Naive B cell (primary cell): ENCODE data around the gene NCAM1. TPM values are rescaled to one million over a fixed set of nuclear protein-coding genes. Genes with fewer than 3 reads are reported as not detected.

Experiments
- ATAC-seq, 2 donors: fragments of 150-1000 bp; cut with Tn5 transposase; 2 replicates each; pipeline ENCODE4 v1.10.0; 2021; ENCODE audit warnings: low read depth in 2 of 2, mild to moderate bottlenecking in 2 of 2, moderate library complexity in 2 of 2
- DNase-seq: peaks from one replicate; pipeline ENCODE4 v3.0.0; 2022
- H3K27ac Mint-ChIP-seq, 6 donors: one replicate each; pipeline ENCODE4 v1.8.0; 2020 to 2022; ENCODE audit warnings: mild to moderate bottlenecking in 6 of 6, mixed read lengths in 6 of 6, moderate library complexity in 5 of 6, inconsistent platforms in 2 of 6
- H3K27me3 Mint-ChIP-seq, 3 donors: one replicate each; pipeline ENCODE4 v1.8.0; 2021 to 2022; ENCODE audit warnings: mixed read lengths in 3 of 3, mild to moderate bottlenecking in 1 of 3
- H3K36me3 Mint-ChIP-seq, 2 donors: one replicate each; pipeline ENCODE4 v1.8.0; 2020 to 2022; ENCODE audit warnings: mixed read lengths in 2 of 2, inconsistent platforms in 1 of 2, mild to moderate bottlenecking in 1 of 2
- H3K4me1 Mint-ChIP-seq, 3 donors: one replicate each; pipeline ENCODE4 v1.8.0; 2020 to 2022; ENCODE audit warnings: mixed read lengths in 3 of 3, inconsistent platforms in 1 of 3, mild to moderate bottlenecking in 1 of 3, moderate library complexity in 1 of 3
- H3K4me3 Mint-ChIP-seq, 8 donors: one replicate each; pipeline ENCODE4 v1.8.0; 2020 to 2022; ENCODE audit warnings: mild to moderate bottlenecking in 8 of 8, mixed read lengths in 8 of 8, moderate library complexity in 8 of 8, inconsistent platforms in 2 of 8
- H3K9me3 Mint-ChIP-seq, 7 donors: one replicate each; pipeline ENCODE4 v1.8.0; 2020 to 2022; ENCODE audit warnings: mixed read lengths in 7 of 7, mild to moderate bottlenecking in 5 of 7, inconsistent platforms in 2 of 7, moderate library complexity in 1 of 7
- polyA plus RNA-seq, 6 donors: library from polyadenylated mRNA; unstranded; fragments of 300-500 nt; fragmentation: Illumina TruSeq; gene quantifications; one replicate each; pipeline ENCODE4 v1.2.3, GENCODE V29; 2021; ENCODE audit warnings: low read depth in 6 of 6

Gene NCAM1
- polyA plus RNA-seq, 6 donors from 2014 or later, result 0.05 TPM; not detected in 5

DNA sequence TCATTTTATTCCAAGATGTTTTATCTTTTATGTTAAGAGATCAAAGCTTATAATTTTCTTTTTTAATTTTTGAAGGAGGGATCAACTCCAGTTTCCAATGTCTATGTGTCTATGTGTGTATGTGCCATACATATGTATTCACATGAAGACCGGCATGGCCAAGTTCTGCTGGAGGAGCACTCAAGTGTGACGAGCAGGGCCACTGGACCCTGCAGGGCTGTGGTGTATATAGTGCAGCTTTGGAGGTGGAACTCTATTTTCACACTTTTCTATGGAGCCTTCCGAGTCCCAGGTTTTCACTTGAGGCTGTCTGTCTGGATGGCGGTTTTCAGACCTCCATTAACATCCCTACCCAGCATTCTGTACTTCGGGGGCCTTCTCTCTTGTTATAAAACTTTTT is 316.7 kb downstream of the NCAM1 start:
- peaks cover 0 to 5% of the 10 kb centered on the region in 2 donors for H3K36me3 Mint-ChIP-seq

DNA sequence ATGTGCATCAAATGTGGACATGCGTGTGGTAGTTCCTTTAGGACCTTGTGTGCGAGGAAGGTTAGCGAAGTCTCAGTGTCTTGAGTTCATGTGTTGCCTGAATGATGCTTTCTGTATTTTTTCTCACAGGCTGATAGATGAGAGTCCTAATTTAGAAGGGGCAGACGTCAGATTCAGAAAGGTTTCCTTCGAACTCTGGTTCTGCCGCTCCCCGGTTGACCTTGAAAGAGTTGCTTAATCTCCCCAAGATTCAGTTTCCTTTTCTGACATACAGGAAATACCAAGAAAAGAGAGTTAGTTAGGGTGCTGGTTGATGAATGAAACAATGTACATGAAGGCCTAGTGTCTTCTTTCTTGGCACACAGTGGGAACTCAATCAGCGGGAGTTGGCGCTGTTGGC is 317.3 kb downstream of the NCAM1 start:
- Mint-ChIP-seq H3K9me3 (no peaks in the 10 kb centered on the region), H3K4me1 (no peaks in the 10 kb centered on the region), H3K27ac (peak overlapping the region in 2 of 6 donors; percentile 23 to 57), H3K27me3 (no peaks in the 10 kb centered on the region), H3K36me3 (peaks cover 0 to 5% of the 10 kb centered on the region in 2 donors), H3K4me3 (no peak overlapping the region)
- DNase-seq (no peak), ATAC-seq (no peak)

More for the DNA sequence above, 316.7 kb downstream of the NCAM1 start:
- H3K4me3 Mint-ChIP-seq, result no peak overlapping the region
- DNase-seq (no peak), ATAC-seq (no peak)
- H3K27me3 Mint-ChIP-seq, result no peaks in the 10 kb centered on the region
- no peak overlapping the region for H3K27ac Mint-ChIP-seq
- no peaks in the 10 kb centered on the region for H3K4me1 Mint-ChIP-seq
- no peaks in the 10 kb centered on the region for H3K9me3 Mint-ChIP-seq

DNA sequence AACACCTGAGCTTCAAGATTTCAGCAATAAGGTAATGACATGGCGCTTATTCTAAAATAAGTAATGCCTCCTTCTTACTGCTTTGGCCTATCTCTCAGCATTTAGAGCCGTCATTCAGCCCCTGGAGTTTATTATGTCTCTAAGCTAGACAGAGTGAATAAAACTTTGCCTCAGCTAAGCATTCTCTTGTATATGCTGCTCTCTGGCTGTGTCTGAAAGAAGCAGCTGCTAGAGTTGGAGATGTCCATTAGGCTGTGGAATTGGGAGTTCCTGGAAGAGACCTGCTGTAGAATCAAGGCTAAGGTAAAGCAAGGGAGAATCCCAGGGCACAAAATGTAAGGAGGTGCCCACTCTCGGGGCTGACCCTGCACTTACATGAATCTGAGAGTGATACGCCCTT is 317.7 kb downstream of the NCAM1 start:
- Mint-ChIP-seq H3K9me3 (no peaks in the 10 kb centered on the region), H3K4me1 (no peaks in the 10 kb centered on the region), H3K36me3 (peaks cover 0 to 5% of the 10 kb centered on the region in 2 donors), H3K4me3 (no peak overlapping the region), H3K27ac (no peak overlapping the region), H3K27me3 (no peaks in the 10 kb centered on the region)
- DNase-seq (no peak), ATAC-seq (no peak)

DNA sequence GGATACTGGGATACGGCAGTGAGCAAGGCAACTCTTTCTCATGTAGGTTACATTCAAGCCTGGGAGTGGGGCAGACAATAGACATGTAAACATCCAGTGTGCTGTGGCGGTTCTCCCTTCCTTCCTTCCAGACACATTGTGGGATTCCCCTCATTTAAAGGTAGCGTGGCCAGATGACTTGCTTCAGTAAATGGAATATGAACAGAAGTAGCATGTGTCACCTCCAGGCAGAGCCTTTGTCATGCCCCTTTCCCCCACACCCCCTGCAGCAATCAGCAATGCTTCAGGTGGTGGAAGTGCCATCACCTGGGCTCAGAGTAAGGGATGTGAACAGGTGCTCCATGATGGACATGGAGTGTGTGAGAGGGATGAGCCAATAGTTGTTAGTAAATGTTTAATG is 318.4 kb downstream of the NCAM1 start:
- H3K27me3 Mint-ChIP-seq, result no peaks in the 10 kb centered on the region
- H3K4me3 Mint-ChIP-seq, result no peak overlapping the region
- peak overlapping the region in 1 of 6 donors; percentile 2 for H3K27ac Mint-ChIP-seq
- H3K4me1 Mint-ChIP-seq, result no peaks in the 10 kb centered on the region
- DNase-seq, result no peak
- no peak for ATAC-seq
- no peaks in the 10 kb centered on the region for H3K9me3 Mint-ChIP-seq
- H3K36me3 Mint-ChIP-seq, result peaks cover 0 to 5% of the 10 kb centered on the region in 2 donors

DNA sequence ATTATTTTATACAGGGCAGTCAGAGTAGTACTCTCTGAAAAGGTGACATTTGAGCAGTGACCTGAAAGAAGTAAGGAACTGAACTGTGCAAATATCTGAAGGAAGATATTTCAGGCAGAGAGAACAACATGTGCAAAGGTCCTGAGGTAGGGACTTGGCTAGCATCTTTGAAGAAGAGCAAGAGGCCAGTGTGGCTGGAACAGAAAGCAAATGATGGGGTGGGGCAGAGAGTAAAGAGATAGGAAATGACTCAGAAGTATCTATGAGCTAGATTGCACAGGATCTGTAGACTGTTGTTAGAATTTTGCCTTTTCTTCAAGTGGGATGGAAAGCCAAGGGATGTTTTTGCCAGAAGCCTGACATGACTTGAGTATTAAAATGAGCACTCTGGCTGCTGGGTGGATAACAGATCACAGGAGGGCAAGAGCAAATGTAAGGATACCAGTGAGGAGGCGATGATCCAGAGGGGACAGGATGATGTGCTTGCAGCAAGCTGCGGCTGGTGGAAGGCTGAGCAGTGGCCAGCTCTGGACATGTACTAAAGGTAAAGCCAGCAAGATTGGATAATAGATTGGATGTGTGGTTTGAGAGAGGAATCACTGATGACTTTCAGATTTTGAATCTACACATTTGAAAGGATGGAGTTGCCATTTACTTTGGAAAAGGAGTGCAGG is 320.0 kb downstream of the NCAM1 start:
- no peak for ATAC-seq
- peaks cover 0 to 5% of the 10 kb centered on the region in 2 donors for H3K36me3 Mint-ChIP-seq
- no peak overlapping the region for H3K4me3 Mint-ChIP-seq

DNA sequence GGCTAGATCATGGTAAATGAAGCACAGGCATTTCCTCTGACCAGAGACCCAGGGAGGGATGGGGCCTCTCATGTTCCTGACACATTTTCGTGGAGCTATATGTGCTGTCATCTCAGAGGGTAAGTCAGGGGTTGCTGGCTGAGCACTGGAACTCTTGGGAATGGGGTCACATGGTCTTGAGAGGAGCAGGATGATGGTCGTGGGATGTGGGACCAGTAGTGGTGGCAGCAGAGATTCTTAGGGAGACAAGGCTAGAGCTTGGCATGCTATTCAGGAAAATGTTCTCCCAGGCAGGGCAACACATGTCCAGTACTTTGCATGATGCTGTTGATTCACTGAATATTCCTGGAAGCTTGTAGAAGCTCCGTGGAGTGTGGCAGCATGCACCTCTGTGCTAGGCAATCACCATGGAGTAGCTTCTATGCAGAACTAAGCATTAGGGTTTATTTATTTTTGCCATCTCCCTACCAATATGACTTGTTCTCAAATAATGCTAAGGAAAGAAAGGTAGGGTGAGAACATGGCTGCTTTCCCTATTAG is 321.7 kb downstream of the NCAM1 start:
- ATAC-seq, result no peak
- H3K4me1 Mint-ChIP-seq, result no peaks in the 10 kb centered on the region
- no peak overlapping the region for H3K27ac Mint-ChIP-seq
- H3K27me3 Mint-ChIP-seq, result peaks cover 0 to 5% (median 0%) of the 10 kb centered on the region in 3 donors
- no peak overlapping the region for H3K4me3 Mint-ChIP-seq
- no peak for DNase-seq
- H3K9me3 Mint-ChIP-seq, result no peaks in the 10 kb centered on the region
- H3K36me3 Mint-ChIP-seq, result peaks cover 0 to 5% of the 10 kb centered on the region in 2 donors

More for the DNA sequence above, 320.0 kb downstream of the NCAM1 start:
- DNase-seq, result no peak
- Mint-ChIP-seq H3K27me3 (no peaks in the 10 kb centered on the region), H3K27ac (no peak overlapping the region), H3K4me1 (no peaks in the 10 kb centered on the region), H3K9me3 (no peaks in the 10 kb centered on the region)

DNA sequence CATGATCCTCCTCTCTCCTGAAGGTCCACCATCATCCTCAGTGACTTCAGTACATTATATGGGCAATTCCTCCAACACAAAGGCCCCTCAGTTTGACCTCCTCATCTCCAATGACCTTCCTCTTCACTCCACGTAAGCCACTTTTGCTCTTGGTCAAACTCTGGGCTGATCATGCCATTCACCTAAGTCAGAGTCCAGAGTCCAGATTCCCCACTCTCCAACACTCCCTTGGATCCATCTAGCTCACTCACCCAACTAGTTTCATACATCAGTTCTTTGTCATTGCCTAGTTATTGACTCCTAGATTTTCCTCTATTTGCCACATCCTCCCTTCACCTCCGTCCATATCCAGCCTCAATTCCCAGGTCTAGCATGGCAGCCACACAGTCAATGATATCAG is 322.7 kb downstream of the NCAM1 start:
- DNase-seq, result no peak
- ATAC-seq, result no peak
- Mint-ChIP-seq H3K27ac (no peak overlapping the region), H3K9me3 (no peaks in the 10 kb centered on the region), H3K4me1 (no peaks in the 10 kb centered on the region), H3K4me3 (no peak overlapping the region), H3K27me3 (peaks cover 0 to 5% (median 0%) of the 10 kb centered on the region in 3 donors), H3K36me3 (no peaks in the 10 kb centered on the region)

DNA sequence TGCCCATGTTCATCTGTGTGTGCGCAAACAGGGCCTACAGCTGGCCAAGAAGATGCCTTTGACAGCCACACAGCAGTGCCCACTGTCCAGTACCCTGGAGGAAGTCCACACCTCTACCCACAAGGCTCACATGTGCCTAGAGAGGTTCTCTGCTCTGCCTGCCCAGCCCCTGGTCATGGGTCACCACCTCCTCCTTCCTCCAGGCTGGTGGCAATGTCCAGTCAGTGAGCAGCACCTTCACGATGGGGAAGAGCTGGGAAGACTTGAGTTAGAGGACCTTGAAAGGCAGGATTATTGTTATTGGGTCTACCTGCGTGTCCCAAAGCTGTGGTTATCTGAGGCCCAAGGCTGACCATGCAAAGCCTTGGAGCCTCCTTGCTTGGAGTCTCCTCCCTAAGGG is 324.8 kb downstream of the NCAM1 start:
- Mint-ChIP-seq H3K4me3 (no peak overlapping the region), H3K27me3 (peaks cover 0 to 5% (median 3%) of the 10 kb centered on the region in 3 donors), H3K9me3 (no peaks in the 10 kb centered on the region), H3K27ac (no peak overlapping the region), H3K36me3 (no peaks in the 10 kb centered on the region), H3K4me1 (peaks cover 0 to 6% (median 3%) of the 10 kb centered on the region in 3 donors)
- DNase-seq (no peak), ATAC-seq (no peak)

DNA sequence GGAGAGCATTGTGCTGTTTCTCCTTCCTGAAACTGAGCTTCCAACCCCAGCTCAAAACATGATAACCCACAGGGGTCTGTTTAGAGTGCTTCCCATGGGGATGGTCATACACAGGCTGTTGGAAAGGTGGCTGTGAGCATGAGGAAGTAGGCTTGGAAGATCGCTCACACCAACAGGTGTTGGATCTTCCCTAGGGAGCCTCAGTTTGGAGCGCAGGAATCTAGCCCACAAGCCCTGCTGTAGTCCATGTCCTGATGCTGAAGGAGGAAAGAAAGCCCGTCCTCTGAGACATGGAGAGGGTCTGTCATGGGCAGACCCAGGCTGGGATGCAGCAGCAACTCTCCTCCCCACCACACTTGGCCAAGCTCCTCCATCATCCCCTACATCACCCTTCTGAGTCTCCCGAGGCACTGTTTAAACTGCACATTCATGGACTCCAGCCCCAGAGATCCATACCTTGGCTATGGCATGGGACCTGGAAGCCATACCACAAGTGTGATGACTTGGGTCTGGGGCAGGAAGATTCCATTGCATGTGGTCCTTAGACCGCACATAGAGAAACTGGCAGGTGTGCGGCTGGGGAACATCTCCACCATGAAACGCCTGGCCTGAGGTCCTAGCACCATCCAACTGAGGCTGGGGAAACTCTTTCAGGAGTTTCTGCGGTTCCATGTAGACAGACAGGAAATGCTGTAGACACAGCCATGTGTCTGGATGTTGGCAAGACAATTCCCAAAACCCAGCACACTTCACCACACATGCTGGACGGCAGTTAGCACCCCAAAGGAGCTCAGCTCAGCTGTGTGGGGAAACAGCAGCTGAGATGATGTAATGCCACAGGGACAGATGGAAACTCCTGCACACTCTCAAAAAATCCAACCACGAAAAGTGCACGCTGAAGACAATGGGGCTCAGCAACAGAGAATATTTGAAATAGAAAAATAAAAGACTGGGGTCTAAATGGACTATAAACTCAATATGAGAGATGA is 325.6 kb downstream of the NCAM1 start:
- DNase-seq (no peak), ATAC-seq (no peak)
- H3K27me3 Mint-ChIP-seq, result peaks cover 0 to 5% (median 3%) of the 10 kb centered on the region in 3 donors
- peaks cover 0 to 6% (median 3%) of the 10 kb centered on the region in 3 donors for H3K4me1 Mint-ChIP-seq
- H3K9me3 Mint-ChIP-seq, result no peaks in the 10 kb centered on the region
- no peaks in the 10 kb centered on the region for H3K36me3 Mint-ChIP-seq
- H3K4me3 Mint-ChIP-seq, result no peak overlapping the region
- H3K27ac Mint-ChIP-seq, result no peak overlapping the region

DNA sequence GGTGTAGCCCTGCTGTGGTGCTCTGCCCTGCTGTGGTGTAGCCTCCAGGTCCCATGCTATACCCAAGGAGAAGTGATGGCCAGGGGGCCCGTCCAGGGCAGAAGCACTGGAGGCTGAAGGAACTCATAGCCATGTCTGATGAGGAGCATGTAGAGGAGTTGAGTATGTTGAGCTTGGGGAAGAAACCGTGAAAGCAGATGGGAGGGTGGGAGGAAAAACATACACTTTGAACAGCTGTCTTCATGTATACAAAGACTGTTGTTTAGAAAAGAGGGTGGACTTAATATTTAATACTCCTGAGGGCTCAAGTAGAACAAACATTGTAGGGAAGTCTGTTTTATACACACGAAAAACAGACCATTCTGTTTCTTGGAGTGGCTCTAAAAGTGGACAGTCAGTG is 326.6 kb downstream of the NCAM1 start:
- Mint-ChIP-seq H3K27me3 (peaks cover 3 to 11% (median 4%) of the 10 kb centered on the region in 3 donors), H3K4me3 (no peak overlapping the region), H3K27ac (peak overlapping the region in 2 of 6 donors; percentile 16 to 18), H3K4me1 (peaks cover 0 to 6% (median 3%) of the 10 kb centered on the region in 3 donors), H3K36me3 (no peaks in the 10 kb centered on the region), H3K9me3 (no peaks in the 10 kb centered on the region)
- ATAC-seq (no peak), DNase-seq (no peak)

DNA sequence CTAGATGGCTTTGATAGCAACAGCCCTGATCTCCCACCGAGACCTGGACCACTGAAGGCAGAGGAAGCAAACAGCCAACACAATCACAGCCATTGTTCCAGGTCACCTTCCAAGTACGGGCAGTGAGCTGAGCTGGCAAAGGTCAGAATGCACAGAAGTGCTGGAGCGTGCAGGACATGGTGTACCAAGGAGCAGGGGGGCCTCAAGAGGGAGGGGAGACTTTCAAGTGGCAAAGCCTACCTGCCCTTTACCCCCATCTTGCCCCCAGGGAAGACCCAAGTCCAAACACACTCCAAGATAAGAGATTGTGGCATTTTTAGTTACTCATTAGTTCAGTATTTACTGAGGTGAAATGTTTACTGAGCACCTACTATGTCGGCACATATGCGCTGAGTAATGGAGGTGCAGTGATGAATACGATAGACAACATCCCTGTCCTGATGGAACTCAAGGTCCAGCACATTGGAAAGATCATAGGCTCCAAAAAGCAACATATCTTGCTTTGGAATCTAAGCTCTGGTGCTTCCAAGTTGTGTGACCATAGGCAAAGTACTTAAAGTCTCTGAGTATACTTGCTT is 327.2 kb downstream of the NCAM1 start:
- H3K27ac Mint-ChIP-seq, result peak overlapping the region in 1 of 6 donors; percentile 16
- H3K27me3 Mint-ChIP-seq, result peaks cover 3 to 13% (median 9%) of the 10 kb centered on the region in 3 donors
- no peak overlapping the region for H3K4me3 Mint-ChIP-seq
- no peak for ATAC-seq
- peaks cover 0 to 6% (median 3%) of the 10 kb centered on the region in 3 donors for H3K4me1 Mint-ChIP-seq
- no peak for DNase-seq
- no peaks in the 10 kb centered on the region for H3K36me3 Mint-ChIP-seq
- no peaks in the 10 kb centered on the region for H3K9me3 Mint-ChIP-seq

DNA sequence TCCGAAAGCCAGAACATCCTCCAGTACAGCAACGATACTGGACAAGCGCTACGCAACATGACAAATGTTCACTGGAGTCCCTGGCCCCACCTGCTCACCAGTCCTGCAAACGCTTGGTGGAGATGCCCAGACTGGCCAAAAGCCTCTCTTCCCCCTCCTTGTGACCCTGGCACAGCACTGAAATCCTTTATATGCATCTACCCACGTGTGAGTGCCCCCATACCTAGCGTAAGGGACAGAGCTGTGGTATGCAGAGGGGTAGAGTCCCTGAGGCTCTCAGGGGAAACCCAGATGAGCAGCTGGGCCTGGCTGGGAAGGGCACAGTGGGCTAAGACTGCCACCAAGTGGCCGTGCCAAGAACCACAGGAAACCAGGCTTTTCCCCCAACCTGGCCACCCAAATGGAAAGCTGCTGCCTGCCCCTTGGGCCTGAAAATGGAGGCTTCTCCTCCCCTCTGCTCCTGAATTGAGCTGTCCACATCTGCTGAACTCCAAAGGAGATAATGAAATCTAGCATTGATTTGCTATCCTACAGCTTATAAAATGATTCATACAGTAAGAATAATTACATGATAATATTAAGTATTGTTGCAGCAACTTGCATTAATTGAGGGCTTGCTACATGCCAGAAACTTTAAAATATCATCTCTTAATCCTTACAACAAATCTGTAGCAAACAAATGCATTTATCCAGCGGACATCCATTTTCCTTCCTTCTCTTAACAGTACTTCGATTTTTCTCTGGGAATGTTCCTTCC is 328.4 kb downstream of the NCAM1 start:
- Mint-ChIP-seq H3K4me3 (no peak overlapping the region), H3K27me3 (peaks cover 8 to 23% (median 22%) of the 10 kb centered on the region in 3 donors), H3K9me3 (no peaks in the 10 kb centered on the region)

More for the DNA sequence above, 328.4 kb downstream of the NCAM1 start:
- H3K27ac Mint-ChIP-seq, result no peak overlapping the region
- peak; percentile 67 for DNase-seq
- peaks cover 0 to 6% (median 3%) of the 10 kb centered on the region in 3 donors for H3K4me1 Mint-ChIP-seq
- peak; percentile 100 for ATAC-seq
- H3K36me3 Mint-ChIP-seq, result peaks cover 0 to 6% of the 10 kb centered on the region in 2 donors
